Activated B cell treated with CpG ODN at 0.5 μM for 24 hours (primary cell): ENCODE measurements around the gene SLC9B1. TPM values are rescaled to one million over a fixed set of nuclear protein-coding genes. Genes with fewer than 3 reads are reported as not detected.
A peak's percentile ranks its signal among the peaks of the same experiment; 100 is the strongest.

Source experiments
- ATAC-seq: fragments of 200-7000 bp; cut with Tn5 transposase; one replicate; pipeline ENCODE4 v1.10.0; 2021; ENCODE audit warnings: low read depth, mild to moderate bottlenecking, moderate library complexity
- CTCF ChIA-PET: fragments of 350-600 bp; sonication (Branson Sonifier 250); formaldehyde crosslinking; loops from one replicate; lab custom pipeline; 2021; ENCODE audit warnings: antibody characterized with exemption; lab: Charles Lee
- POLR2A ChIA-PET: fragments of 350-600 bp; sonication (Branson Sonifier 250); formaldehyde crosslinking; loops from one replicate; lab custom pipeline; 2021; ENCODE audit warnings: antibody characterized with exemption; lab: Charles Lee
- DNase-seq: peaks from one replicate; pipeline ENCODE4 v3.0.0; 2022
- H3K27ac Mint-ChIP-seq: one replicate; pipeline ENCODE4 v1.8.0; 2020; ENCODE audit warnings: mixed read lengths
- H3K27me3 Mint-ChIP-seq: one replicate; pipeline ENCODE4 v1.8.0; 2021; ENCODE audit warnings: mixed read lengths
- H3K36me3 Mint-ChIP-seq: one replicate; pipeline ENCODE4 v1.8.0; 2021; ENCODE audit warnings: low read depth, mixed read lengths
- H3K4me1 Mint-ChIP-seq: one replicate; pipeline ENCODE4 v1.8.0; 2021; ENCODE audit warnings: mixed read lengths
- H3K4me3 Mint-ChIP-seq: one replicate; pipeline ENCODE4 v1.8.0; 2020; ENCODE audit warnings: mild to moderate bottlenecking, mixed read lengths
- H3K9me3 Mint-ChIP-seq: one replicate; pipeline ENCODE4 v1.8.0; 2020; ENCODE audit warnings: mixed read lengths
- CTCF ChIP-seq: fragments of 200-600 bp; IDR thresholded peaks from one replicate; pipeline ENCODE4 v1.8.0; 2022; ENCODE audit warnings: antibody characterized with exemption, mild to moderate bottlenecking
- intact Hi-C: fragments of 100-400 bp; cut with micrococcal nuclease; formaldehyde crosslinking; loops from one replicate; pipeline ENCODE4 v1.15.1; 2024
- total RNA-seq: library from RNA; stranded (reverse); gene quantifications from 2 replicates; pipeline ENCODE4 v1.2.3, GENCODE V29; 2022

Gene SLC9B1
- total RNA-seq, 1 donor from 2014 or later: 2.5 TPM

- no peak overlapping the region for H3K27ac Mint-ChIP-seq
- intact Hi-C loops: no loop called here
- H3K9me3 Mint-ChIP-seq: no peaks in the 10 kb centered on the region
- no peaks in the 10 kb centered on the region for H3K27me3 Mint-ChIP-seq
- ATAC-seq: no peak
- no peak for TF ChIP-seq CTCF
- DNase-seq: no peak
- POLR2A ChIA-PET: no interaction called here
- CTCF ChIA-PET: interaction anchor here (1.2 kb wide), 1 partner anchor 564 kb away, joined by 5 read pairs; no protein-coding TSS in a partner anchor
- H3K36me3 Mint-ChIP-seq: no peaks in the 10 kb centered on the region
- H3K4me1 Mint-ChIP-seq: no peaks in the 10 kb centered on the region
- H3K4me3 Mint-ChIP-seq: no peak overlapping the region
These were observed 7.4 kb downstream of the SLC9B1 start for GRCh38 chr4:103012060-103012459.

- H3K9me3 Mint-ChIP-seq: no peaks in the 10 kb centered on the region
- ATAC-seq: no peak
- H3K36me3 Mint-ChIP-seq: no peaks in the 10 kb centered on the region
- intact Hi-C loops: no loop called here
- no peak for TF ChIP-seq CTCF
- no peak for DNase-seq
- POLR2A ChIA-PET: no interaction called here
- H3K4me1 Mint-ChIP-seq: no peaks in the 10 kb centered on the region
- no peak overlapping the region for H3K27ac Mint-ChIP-seq
- H3K27me3 Mint-ChIP-seq: no peaks in the 10 kb centered on the region
- CTCF ChIA-PET: interaction anchor here (1.2 kb wide), 1 partner anchor 392 kb away, joined by 3 read pairs; no protein-coding TSS in a partner anchor
- no peak overlapping the region for H3K4me3 Mint-ChIP-seq
These were observed 8.0 kb downstream of the SLC9B1 start for GRCh38 chr4:103011378-103012025.

GRCh38 chr4:103010804-103011203 lies 8.7 kb downstream of the SLC9B1 start:
- CTCF ChIA-PET: interaction anchor here (1.0 to 1.2 kb wide), 2 partner anchors 391 to 563 kb away, joined by 3 to 4 read pairs; no protein-coding TSS in a partner anchor
- Mint-ChIP-seq H3K4me1 (no peaks in the 10 kb centered on the region), H3K27me3 (no peaks in the 10 kb centered on the region), H3K4me3 (no peak overlapping the region), H3K9me3 (no peaks in the 10 kb centered on the region), H3K27ac (no peak overlapping the region), H3K36me3 (no peaks in the 10 kb centered on the region)
- ATAC-seq (no peak), DNase-seq (no peak)
- TF ChIP-seq CTCF: no peak
- intact Hi-C loops: no loop called here
- POLR2A ChIA-PET: no interaction called here

- CTCF ChIA-PET: interaction anchor here (0.7 to 1.5 kb wide), 14 partner anchors 9 to 749 kb away, joined by 3 to 7 read pairs (median 3); no protein-coding TSS in a partner anchor
- POLR2A ChIA-PET: interaction anchor here (0.7 kb wide), 1 partner anchor 255 kb away, joined by 6 read pairs; no protein-coding TSS in a partner anchor
- peak; percentile 68 for TF ChIP-seq CTCF
- peak; percentile 92 for ATAC-seq
- no peaks in the 10 kb centered on the region for H3K4me1 Mint-ChIP-seq
- intact Hi-C loops: loop anchor here (1.0 to 10.0 kb wide), 8 partner anchors 182 to 578 kb away; partner anchors contain the start of gene UBE2D3
- no peak for DNase-seq
- no peaks in the 10 kb centered on the region for H3K36me3 Mint-ChIP-seq
- no peaks in the 10 kb centered on the region for H3K27me3 Mint-ChIP-seq
- no peaks in the 10 kb centered on the region for H3K9me3 Mint-ChIP-seq
- H3K4me3 Mint-ChIP-seq: no peak overlapping the region
- H3K27ac Mint-ChIP-seq: no peak overlapping the region
These were observed 10.4 kb downstream of the SLC9B1 start for GRCh38 chr4:103008875-103009729.

GRCh38 chr4:103002551-103002950 lies 17.0 kb downstream of the SLC9B1 start:
- ChIA-PET CTCF (no interaction called here), POLR2A (no interaction called here)
- DNase-seq (no peak), ATAC-seq (no peak)
- Mint-ChIP-seq H3K4me3 (no peak overlapping the region), H3K9me3 (peaks cover 8% of the 10 kb centered on the region), H3K36me3 (peaks cover 11% of the 10 kb centered on the region), H3K27ac (no peak overlapping the region), H3K27me3 (no peaks in the 10 kb centered on the region), H3K4me1 (peaks cover 5% of the 10 kb centered on the region)
- no peak for TF ChIP-seq CTCF
- intact Hi-C loops: loop anchor here (10.0 kb wide), 1 partner anchor 348 kb away; no protein-coding TSS in a partner anchor
